ENCODE results near the gene GPR171. TPM values are rescaled to one million over a fixed set of nuclear protein-coding genes. Genes with fewer than 3 reads are reported as not detected.

GPR171 gene
- total RNA-seq = not detected in 2 replicates

GRCh38 chr3:151203051-151203420 is at the start of gene GPR171:
Gene GPR171 (minus strand): TSS chr3:151203216. CDS start chr3:151199386, 3,830 bp downstream.

Other genes with a start within 250 kb of the GPR171 start
- not detected in 2 replicates for gene CLRN1, start 230.5 kb downstream of the GPR171 start, total RNA-seq
- gene MED12L, start 117.6 kb downstream of the GPR171 start, total RNA-seq = 0.17 and 0.30 TPM in 2 replicates
- not detected in 2 replicates for gene P2RY14, start 75.3 kb upstream of the GPR171 start, total RNA-seq
- gene GPR87, start 113.6 kb upstream of the GPR171 start, total RNA-seq = 0.17 and 1.2 TPM in 2 replicates
- gene P2RY13, start 126.3 kb upstream of the GPR171 start, total RNA-seq = not detected in 2 replicates
- not detected in 2 replicates for gene P2RY12, start 181.5 kb upstream of the GPR171 start, total RNA-seq